Fibroblast of lung (primary cell): ENCODE results near the gene FPGS.

Experiments used
- CTCF ChIP-seq, 2 donors: IDR thresholded peaks in 1 of 2; conservative IDR thresholded peaks in 1 of 2; 1 replicate in 1 of 2; 2 replicates in 1 of 2; pipeline ENCODE4 v1.5.1; 2011 to 2012; ENCODE audit warnings: low read length in 2 of 2, control low read depth in 1 of 2, inconsistent platforms in 1 of 2, low read depth in 1 of 2, mild to moderate bottlenecking in 1 of 2
- EZH2 ChIP-seq: IDR thresholded peaks from 2 replicates; pipeline ENCODE4 v1.5.1; 2012; ENCODE audit warnings: low read length, control low read depth, mild to moderate bottlenecking; ENCODE audit errors: missing control alignments

DNA sequence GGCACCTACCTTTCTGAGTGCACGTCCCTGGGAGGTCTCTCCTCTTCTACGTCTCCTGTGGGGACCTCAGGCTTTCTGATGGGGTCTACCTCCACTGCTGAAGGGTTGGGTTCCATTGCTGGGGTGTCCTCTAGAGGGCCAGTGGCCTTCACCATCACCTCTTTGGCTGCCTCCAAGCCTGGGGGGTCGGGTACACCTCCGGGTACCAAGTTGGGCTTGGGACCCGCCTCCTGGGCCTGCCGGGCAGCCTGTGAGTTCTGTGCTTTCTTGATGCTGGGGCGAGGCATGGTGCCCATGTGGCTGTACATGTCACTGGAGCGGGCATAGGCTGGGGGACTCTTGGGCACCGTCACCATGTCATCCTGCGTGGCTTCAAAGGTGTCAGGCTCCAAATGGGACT lies 28.7 kb upstream of the FPGS start:
- TF ChIP-seq EZH2 (no peak), CTCF (conservative IDR thresholded peaks at IDR 0.05 in 1 of 2, IDR thresholded peaks at IDR 0.05 in 1 of 2; ENCODE audit: low read depth in 1 of 2, low read length in 2 of 2) (no peak)
